RKO (cell line): ENCODE measurements around the gene GAS6.

ENCODE experiments used
- DNase-seq: peaks from one replicate; pipeline ENCODE4 v3.0.0-alpha.2; 2016; ENCODE audit warnings: low spot score

The GAS6 gene

DNA sequence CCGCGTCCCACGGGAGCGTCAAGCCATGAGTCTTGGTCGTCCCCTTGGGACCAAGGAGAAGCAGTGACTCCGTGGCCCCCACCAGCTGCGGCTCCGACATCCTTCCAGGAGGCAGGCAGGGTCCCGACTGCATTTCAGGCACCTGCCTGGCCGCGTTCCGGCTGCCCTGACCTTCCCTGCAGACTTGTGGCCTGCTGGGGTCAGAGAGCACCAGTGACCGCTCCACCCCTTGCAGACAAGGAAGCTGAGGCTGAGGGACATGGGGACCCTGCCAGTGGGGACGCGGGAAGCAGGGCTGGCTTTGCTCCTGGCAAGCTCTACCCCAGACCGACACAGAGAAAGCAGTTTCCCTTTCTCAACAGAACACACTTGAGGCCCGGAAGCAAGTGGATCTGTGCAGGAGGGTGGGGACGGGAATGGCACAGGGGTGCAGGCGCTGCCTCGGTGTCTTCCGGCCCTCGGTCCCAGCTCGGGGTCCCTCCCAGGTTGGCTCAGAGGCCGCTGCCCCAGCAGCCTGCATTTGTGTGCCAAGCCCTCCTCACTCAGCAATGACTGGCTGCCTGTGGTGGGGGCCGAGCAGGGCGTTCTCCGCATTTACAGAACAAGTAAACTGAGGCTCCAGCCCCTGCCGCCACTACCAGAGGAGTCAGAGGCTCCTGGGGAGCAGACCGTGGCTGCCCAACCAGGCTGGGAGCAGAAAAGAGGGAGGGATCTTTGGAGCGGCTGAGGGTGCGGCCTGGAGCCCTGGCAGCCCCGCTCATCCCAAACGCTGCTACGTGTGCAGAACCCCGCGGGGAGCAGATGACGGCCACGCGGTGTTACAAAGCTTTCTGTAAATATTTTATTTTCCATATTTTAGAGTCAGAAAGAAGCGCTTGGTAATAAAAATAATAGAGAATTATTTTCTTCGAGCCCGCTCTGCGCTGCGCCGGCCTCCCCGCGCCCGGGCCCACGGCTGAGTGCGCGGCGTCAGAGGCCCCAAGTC lies 43.9 kb downstream of the GAS6 start:
- no peak for DNase-seq

DNA sequence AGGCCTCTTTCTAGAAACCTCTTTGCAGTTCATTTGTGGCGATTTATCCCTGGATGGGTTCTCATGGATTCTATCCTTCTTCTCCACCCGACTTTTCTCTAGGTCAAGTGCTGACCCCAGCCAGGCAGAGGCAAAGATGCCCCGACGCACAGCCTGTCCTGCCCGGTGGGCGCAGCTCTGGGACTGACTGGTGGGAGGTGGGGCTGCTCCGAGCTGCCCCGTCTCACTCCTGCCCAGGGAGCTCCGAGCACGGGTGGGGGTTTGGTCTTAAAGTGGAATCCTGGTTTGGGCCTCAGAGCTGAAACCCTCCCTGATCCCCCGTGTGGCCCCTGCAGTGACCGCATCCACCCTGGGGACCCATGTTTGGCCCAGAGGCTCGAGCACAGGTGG lies 44.5 kb downstream of the GAS6 start:
- no peak for DNase-seq

DNA sequence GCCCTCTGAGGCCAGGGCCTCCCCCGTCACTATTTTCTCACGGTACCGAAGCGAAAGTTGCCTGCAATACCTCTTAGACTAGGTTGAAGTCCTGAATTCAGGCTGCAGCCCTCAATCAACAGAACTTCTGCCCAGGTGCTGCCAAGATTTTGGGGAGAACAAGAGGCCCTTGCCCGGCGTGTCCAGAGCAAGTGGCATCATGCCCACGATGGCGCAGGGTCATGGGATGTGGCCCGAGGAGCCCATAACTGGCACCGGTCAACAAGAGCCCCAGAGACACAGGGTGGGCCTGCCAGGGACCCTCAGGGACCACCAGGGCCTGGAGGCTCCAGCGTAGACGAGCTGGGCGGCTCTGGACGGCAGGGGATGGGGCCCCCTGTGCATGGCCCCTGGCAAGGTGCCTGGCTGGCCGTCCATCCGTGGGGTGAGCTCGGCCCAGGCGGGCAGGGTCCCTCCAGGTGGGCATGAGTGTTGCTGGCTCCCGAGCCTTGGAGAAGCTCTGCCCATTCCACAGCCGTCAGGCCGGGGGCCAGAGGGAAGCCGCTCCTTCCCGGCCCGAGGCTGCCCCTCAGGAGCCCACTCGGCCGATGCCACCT lies 45.1 kb downstream of the GAS6 start:
- no peak for DNase-seq

DNA sequence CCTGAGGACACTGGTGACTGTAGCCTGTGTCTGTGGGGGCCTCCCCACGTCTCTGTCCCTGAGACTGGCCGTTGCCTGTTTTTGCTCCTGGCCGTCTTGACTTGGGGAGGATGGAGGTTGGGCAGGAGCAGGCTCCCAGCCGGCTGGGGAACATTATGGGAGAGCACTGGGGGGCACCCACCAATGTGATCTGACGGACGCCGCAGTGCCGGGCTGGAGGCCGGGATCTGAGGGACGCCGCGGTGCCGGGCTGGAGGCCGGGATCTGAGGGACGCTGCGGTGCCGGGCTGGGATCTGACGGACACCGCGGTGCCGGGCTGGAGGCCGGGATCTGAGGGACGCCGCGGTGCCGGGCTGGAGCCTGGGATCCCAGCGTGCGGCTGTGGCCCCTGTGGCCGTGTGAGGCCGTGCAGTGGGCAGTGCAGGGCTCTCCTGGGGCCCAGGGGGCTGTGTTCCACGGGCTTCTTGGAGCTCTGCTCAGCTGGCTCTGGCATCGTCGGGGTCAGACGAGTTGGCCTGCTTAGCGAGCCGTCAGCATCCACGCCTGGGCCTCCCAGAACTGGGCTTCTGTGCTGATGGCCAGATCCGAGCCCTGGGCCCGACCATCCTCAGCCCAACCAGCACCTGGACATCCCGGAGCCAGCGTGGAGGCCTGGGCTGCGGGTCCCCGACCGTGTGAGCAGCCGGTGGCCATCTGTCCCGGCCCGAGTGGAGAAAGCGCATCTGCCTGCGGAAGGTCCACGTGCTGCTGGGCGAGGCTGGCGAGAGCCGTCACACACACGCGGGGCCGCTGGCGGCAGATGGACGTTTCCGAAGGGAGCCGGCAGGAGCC lies 45.8 kb downstream of the GAS6 start:
- no peak for DNase-seq

DNA sequence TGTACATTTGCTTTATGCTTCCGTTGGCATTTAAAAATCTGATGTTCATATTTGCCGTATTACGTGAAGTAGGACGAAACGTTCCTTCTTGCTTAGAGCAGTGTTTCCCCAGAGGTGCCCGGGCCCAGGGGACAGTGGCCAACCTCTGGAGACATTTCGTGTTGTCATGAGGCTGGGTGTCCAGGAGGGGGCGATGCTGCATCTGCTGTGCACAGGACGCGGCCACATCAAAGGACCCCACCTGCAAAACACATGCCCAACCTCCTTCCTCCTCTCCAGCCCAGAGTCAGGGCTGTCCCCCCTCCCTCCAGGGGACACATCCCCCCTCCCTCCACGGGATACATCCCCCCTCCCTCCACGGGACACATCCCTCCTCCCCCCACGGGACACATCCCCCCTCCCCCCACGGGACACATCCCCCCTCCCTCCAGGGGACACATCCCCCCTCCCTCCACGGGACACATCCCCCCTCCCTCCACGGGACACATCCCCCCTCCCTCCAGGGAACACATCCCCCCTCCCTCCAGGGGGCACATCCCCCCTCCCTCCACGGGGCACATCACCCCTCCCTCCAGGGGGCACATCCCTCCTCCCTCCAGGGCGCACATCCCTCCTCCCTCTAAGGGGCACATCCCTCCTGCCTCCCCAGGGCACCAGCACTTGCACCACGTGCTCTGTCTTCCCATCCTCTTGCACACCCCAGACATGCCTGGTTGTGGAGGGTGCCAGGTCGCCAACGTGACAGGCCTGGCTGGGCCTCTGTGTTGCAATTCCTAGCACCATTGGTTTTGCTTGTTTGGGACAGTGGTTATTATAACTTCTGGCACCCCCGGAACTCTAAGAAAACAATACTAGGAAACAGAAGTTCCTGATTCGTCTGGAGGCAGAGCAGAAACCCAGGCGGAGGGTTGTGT lies 46.7 kb downstream of the GAS6 start:
- peak; percentile 87 for DNase-seq

DNA sequence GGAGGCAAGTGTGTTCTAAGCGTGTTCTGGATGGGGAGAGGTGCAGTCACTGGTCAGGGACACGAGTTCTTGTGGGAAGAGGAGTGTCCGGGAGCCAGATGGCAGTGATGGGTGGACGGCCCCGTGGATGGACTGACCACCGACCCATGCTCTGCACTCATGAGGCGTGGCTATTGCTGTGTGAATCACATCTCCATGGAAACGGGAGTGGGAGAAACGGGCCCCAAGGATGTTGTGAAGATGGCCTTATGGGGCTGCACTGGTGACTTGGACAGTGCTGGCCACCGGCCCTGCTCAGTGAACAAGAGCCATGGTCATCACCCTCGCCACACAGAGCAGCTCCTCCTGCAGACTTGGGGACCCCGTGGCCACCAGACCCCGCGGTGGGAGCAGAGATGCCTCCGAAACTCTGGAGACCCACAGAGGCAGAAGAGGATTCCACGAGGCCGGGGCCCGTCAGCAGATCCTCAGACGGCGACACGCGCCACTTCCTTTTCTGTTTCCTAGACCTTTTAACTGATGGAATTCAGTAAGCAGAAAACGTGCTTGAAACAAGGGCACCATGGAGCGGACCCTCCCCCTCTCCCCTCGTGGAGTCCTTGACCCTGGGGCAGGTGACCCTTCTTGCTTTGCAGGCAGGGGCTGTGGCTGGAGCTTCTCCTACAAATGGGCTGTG lies 47.5 kb downstream of the GAS6 start:
- no peak for DNase-seq

DNA sequence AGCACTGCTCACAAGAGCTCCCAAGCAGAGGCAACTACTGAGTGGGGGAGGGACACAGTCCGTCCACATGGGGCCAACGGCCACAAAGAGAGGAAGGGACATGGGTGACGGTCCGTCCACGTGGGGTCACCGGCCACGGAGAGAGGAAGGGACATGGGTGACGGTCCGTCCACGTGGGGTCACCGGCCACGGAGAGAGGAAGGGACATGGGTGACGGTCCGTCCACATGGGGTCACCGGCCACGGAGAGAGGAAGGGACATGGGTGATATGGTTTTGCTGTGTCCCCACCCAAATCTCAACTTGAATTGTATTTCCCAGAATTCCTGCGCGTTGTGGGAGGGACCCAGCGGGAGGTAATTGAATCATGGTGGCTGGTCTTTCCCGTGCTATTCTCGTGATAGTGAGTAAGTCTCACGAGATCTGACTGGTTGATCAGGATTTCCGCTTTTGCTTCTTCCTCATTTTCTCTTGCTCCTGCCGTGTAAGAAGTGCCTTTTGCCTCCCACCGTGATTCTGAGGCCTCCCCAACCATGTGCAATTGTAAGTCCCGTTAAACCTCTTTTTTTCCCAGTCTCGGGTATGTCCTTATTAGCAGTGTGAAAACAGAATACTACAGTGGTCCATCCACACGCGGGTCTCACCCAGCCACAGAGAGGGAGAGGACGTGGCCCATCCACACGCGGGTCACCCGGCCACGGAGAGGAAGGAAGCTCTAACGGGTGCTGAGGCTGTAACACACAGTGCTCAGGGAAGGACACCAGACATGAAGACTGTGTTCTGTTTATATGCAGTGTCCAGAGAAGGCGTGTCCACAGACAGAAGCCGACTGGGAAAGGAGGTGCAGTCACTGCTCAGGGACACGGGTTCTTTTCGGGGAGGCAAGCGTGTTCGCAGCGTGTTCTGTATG lies 48.5 kb downstream of the GAS6 start:
- no peak for DNase-seq

DNA sequence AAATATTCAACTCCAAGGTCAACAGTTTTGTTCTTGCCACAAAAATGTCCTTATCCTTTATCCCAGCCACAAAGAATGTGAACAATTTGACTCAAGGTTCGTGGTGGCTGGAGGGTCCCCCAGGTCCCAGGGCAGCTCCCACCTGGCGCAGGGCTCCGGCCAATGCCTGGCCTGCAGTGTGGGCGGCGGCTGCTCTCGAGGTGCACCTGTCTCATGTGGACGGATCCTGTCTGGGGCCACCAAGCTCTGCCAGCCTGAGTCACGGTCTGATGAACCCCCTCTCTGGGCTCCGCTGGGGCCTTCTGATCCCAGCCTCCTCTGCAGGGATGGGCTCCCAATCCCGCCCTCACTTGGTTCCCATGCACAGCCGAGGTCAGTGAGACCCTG lies 49.4 kb downstream of the GAS6 start:
- no peak for DNase-seq

DNA sequence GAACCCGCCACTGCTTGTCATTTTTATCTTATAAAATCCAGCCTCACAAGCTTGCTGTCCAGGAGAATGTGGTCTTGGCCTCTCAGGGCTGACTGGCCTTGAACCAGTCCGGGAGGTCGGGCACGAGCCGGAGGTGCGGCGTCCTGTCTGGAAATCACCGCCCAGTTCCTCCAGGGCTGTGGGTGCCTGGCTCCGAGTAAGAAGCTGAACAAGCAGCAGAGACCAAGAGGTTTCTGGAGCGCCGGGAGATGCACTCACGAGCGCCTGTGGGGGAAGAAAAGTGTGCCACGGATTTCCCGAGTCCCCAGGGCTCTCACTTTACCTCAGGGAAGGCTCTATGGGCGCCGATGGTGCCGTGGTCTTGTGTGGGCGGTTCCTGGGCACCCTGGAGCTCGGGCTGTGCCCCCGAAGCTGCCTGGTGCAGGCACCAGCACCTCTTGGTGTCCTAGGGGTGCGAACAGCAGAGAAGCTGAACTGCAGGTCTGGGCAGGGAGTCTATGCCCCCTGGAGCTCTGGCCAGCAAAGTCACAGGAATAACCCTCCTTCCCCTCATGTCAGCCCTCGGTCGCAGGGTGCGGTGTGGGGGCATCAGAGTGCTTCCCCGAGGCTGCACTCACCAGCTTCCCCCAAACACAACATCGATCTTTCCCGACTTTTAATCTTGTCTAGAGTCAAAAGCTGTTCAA lies 50.0 kb downstream of the GAS6 start:
- DNase-seq = no peak

DNA sequence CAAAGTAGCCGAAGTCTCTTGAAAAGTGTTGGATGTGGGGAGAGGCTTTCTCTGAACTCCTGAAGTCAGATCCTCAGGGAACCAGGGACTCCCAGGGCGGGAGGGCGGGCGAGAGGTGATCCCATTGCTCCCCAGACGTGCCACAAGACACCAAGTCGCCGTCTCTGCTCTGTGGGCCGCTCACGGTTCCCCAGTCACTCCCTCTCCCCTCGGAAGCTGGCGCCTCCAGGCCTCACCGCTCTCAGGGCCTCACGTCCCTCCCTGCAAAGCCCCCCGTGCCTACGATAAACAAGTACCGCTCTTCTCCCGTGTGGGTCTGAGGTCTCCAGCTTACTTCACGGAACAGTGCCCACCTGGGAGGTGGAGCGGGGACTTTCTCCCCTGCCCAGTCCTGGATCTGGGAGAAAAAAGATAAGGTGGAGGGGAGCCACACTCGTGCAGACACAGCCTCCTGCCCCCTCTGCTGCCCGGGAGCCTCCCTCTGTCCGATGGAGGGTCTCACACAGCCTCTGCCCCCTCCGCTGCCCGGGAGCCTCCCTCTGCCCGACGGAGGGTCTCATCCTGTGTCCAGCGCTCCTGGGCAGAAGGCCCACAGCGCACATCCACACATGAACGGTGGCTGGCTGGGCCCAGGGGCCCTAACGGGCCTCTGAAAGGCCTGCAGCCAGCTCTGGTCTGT lies 50.7 kb downstream of the GAS6 start:
- DNase-seq = no peak

DNA sequence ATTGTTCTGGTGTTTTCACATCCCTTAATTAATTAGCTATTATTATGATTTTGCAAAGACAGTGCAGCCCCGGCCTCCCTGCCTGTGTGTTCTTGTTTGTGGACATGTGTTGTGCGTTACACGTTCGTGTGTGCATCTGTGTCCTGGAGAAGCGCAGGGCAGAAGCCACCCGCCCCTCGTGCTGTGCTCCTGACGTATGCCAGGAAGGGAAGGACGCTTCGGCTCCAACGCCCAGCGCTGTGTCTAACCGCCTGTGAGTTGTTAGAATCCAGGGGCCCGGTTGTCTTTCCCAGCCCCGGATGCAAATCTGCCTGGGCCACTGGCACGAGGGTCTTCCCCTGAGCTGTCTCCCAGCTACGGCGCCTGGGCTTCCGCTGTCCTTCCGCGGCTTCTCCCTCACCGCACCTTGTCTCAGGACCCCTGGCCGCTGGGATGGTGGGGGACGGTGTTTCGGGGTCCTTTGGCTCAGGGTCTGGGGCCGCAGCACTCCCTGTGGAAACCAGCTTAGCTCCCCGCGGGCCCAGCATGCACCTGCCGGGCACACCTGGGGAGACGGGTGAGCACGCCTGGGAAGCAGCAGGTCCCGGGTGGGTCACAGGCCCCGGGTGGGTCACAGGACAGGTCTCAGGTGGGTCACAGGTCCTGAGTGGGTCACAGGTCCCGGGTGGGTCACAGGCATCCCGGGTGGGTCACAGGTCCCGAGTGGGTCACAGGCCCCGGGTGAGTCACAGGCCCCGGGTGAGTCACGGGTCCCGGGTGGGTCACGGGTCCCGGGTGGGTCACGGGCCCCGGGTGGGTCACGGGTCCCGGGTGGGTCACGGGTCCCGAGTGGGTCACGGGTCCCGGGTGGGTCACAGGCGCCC lies 51.5 kb downstream of the GAS6 start:
- DNase-seq = no peak

DNA sequence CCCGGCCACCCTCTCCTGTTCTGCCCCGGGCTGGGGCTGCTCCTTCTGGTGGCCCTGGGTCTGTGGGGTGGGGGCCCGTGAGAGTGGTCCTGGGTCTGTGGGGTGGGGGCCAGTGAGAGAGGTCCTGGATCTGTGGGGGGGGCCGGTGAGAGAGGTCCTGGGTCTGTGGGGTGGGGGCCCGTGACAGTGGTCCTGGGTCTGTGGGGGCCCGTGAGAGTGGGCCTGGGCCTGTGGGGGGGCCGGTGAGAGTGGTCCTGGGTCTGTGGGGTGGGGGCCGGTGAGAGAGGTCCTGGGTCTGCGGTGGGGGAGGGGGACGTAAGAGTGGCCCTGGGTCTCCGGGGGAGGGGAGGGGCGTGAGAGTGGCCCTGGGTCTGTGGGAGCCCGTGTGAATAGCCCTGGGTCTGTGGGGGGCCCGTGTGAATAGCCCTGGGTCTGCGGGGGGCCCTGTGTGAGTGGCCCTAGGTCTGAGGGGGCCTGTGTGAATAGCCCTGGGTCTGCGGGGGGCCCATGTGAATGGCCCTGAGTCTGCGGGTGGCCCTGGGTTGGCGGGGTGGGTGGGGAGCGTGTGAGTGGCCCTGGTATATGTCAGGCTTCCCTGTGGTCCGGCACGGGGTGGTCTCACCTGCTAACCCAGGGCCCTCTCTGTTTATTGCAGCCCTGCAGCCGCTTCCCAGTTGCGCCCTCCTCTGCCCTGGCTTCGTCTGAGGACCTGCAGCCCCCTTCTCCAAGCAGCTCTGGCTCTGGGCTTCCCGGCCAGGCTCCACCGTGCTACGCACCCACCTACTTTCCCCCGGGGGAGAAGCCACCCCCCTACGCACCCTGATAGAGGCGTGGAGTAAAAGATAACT lies 52.6 kb downstream of the GAS6 start:
- no peak for DNase-seq

DNA sequence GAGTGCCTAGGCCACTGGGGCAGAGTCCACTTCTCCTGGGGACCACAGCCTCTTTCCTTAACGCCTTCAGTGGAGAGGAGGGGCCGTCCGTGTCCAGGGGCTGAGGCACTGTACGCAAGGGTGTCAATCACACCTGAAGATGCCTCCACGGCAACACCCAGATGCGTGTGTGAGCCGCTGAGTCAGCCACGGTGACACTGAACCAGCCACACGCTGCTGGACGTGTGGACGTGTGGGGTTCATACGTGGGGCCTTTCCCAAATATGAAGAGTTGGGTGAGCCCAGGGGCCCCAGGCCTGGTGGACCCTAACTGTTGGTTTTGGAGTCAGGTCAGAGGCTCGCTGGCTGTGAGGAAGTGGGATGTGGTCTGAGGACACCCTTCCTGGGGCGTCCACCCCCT lies 53.2 kb downstream of the GAS6 start:
- no peak for DNase-seq

DNA sequence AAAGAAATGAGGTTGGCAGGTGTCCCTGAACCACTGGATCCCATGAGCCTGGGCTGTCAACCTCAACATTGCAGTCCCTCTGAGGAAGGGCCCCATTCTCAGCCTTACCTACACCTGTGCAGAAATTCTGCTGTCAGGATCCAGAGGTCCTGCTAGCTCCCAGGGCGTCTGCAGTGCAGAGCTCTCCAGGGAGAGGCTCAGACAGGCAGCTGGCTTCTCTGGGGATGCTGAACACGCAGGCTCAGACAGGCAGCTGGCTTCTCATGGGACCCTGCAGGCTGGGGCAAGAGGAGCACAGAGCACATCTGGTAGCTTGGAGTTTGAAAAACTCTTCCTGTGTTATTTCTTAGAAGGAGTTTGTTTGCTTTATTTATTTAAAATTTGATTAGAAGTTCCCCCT lies 53.9 kb downstream of the GAS6 start:
- DNase-seq = no peak

DNA sequence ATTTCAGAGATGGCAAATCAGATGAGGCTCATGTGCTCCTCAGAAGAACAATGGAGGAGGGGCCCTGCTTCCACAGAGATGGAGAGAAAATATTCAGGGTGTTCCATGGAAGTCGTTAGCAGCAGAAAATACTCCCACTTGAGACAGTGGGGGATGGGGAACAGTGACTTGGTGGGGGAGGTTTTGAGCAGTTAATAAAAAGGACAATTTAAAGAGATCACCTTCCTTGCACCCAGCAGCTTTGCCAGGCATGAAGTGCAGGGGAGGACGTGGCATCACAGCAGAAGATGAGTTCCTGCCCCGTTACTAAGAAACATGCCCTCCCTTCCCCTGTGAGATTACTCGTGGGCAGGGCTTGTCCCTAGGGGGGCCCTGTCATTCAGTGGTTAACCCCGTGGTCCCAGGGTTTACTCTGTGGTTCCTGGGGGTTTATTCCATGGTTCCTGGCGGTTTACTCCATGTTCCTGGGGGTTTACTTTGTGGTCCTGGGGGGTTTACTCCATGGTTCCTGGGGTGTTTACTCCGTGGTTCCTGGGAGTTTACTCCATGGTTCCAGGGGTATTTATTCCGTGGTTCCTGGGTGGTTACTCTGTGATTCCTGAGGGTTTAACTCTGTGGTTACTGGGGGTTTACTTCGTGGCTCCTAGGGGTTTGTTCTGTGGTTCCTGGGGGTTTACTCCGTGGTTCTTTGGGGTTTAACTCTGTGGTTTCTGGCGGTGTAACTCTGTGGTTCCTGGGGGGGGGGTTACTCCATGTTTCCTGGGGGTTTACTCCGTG lies 55.6 kb downstream of the GAS6 start:
- DNase-seq = no peak

DNA sequence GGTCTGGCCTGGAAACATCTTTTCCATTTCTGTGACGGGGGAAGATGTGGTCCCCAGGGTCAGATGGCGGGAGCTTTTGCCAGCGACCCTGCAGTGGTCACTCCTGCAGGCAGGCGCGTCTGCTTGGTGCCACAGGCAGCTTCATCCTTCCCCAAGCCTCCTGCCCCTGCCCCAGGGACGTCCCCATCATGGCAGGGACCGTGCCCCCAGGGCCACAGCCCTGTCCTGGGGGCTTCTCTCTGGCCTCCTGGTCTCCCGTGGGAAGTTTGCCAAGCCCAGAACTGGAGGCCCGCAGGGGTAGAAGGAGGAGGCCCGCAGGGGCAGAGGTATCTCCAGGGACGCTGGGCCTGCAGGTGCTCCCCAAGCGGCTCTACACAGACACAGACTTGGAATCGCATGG lies 57.4 kb downstream of the GAS6 start:
- DNase-seq = no peak
